Endodermal cell (in vitro differentiated cells): ENCODE measurements around the gene KIF26A. TPM values are rescaled to one million over a fixed set of nuclear protein-coding genes. Genes with fewer than 3 reads are reported as not detected.

ENCODE experiments used
- DNase-seq: peaks from one replicate; pipeline ENCODE4 v3.0.0-alpha.2; 2017
- H3K27ac ChIP-seq: 2 replicates; pipeline ENCODE4 v1.5.1; 2013; ENCODE audit warnings: mild to moderate bottlenecking, low read depth, low read length, moderate library complexity
- H3K27me3 ChIP-seq: 2 replicates; pipeline ENCODE4 v1.6.1; 2013; ENCODE audit warnings: mild to moderate bottlenecking, low read length, moderate library complexity; ENCODE audit not compliant: insufficient read depth, control insufficient read depth, poor library complexity, severe bottlenecking
- H3K36me3 ChIP-seq: 2 replicates; pipeline ENCODE4 v1.7.0; 2013; ENCODE audit warnings: mild to moderate bottlenecking, low read length, moderate library complexity; ENCODE audit not compliant: control insufficient read depth, insufficient read depth
- H3K4me1 ChIP-seq: one replicate; pipeline ENCODE4 v1.7.0; 2013; ENCODE audit warnings: low read length; ENCODE audit not compliant: control insufficient read depth, insufficient read depth
- H3K4me3 ChIP-seq: 2 replicates; pipeline ENCODE4 v1.5.1; 2013; ENCODE audit warnings: mild to moderate bottlenecking, low read length, moderate library complexity
- H3K9ac ChIP-seq: 2 replicates; pipeline ENCODE4 v1.6.1; 2013; ENCODE audit warnings: mild to moderate bottlenecking, low read length, moderate library complexity; ENCODE audit not compliant: poor library complexity, severe bottlenecking; ENCODE audit errors: extremely low read depth
- H3K9me3 ChIP-seq: 2 replicates; pipeline ENCODE4 v1.6.1; 2013; ENCODE audit warnings: mild to moderate bottlenecking, low read length, moderate library complexity; ENCODE audit not compliant: control insufficient read depth
- H3K27ac Mint-ChIP-seq: 2 replicates; pipeline ENCODE4 v1.8.0; 2020; ENCODE audit warnings: mixed read lengths
- H3K27me3 Mint-ChIP-seq: 2 replicates; pipeline ENCODE4 v1.8.0; 2021; ENCODE audit warnings: mild to moderate bottlenecking, mixed read lengths; ENCODE audit not compliant: insufficient read depth
- H3K36me3 Mint-ChIP-seq: 2 replicates; pipeline ENCODE4 v1.8.0; 2020; ENCODE audit warnings: low read depth, mixed read lengths
- H3K4me1 Mint-ChIP-seq: 2 replicates; pipeline ENCODE4 v1.8.0; 2020; ENCODE audit warnings: mixed read lengths
- H3K4me3 Mint-ChIP-seq: 2 replicates; pipeline ENCODE4 v1.8.0; 2020; ENCODE audit warnings: mild to moderate bottlenecking, moderate library complexity, mixed read lengths
- H3K9me3 Mint-ChIP-seq: 2 replicates; pipeline ENCODE4 v1.8.0; 2020; ENCODE audit warnings: mild to moderate bottlenecking, mixed read lengths
- CTCF ChIP-seq: fragments of 200-600 bp; sonication (generic); conservative IDR thresholded peaks from 2 replicates; pipeline ENCODE4 v1.5.0; 2021; ENCODE audit warnings: antibody characterized with exemption, mild to moderate bottlenecking
- WGBS, 2 experiments: methylation state at CpG; one replicate each; pipeline versions ENCODE4 v1.1.5 to v1.1.7; 2013; ENCODE audit warnings: missing lambda C conversion rate in 2 of 2, mixed read lengths in 1 of 2; ENCODE audit not compliant: insufficient coverage in 1 of 2, insufficient read length in 1 of 2; 5-methylcytosine and 5-hydroxymethylcytosine counted together
- total RNA-seq, 2 donors: library from RNA; stranded (reverse); fragmentation: NEBNext Ultra II Directional in 1 of 2; extraction: Animal tissue kit (Norgen Biotek cat#: 25700) in 1 of 2; gene quantifications; 2 replicates in 1 of 2; 3 replicates in 1 of 2; pipeline ENCODE4 v1.2.1, GENCODE V29; 2021

KIF26A gene
- total RNA-seq, 2 donors from 2014 or later: 36.7 to 54.8 TPM

- Mint-ChIP-seq H3K27me3 (no peaks in the 10 kb centered on the region), H3K36me3 (no peaks in the 10 kb centered on the region), H3K27ac (no peak overlapping the region), H3K4me3 (no peak overlapping the region), H3K9me3 (no peaks in the 10 kb centered on the region), H3K4me1 (peaks cover 15% of the 10 kb centered on the region)
- peaks cover 2% of the 10 kb centered on the region for H3K9me3 ChIP-seq
- no peaks in the 10 kb centered on the region for H3K36me3 ChIP-seq
- DNase-seq: no peak
- H3K27ac ChIP-seq: no peak overlapping the region
- WGBS, 2 experiments: 90 to 91% methylated on average over 5 to 11 of the region's 11 CpGs
- H3K9ac ChIP-seq: no peak overlapping the region
- peaks cover 7% of the 10 kb centered on the region for H3K4me1 ChIP-seq
- TF ChIP-seq CTCF: no peak
- H3K4me3 ChIP-seq: no peak overlapping the region
- H3K27me3 ChIP-seq: no peaks in the 10 kb centered on the region
Measured at GRCh38 chr14:104222396-104223036, 84.1 kb downstream of the KIF26A start.

GRCh38 chr14:104223101-104224041 lies 85.0 kb downstream of the KIF26A start:
- Histone ChIP-seq H3K27ac (no peak overlapping the region), H3K36me3 (no peaks in the 10 kb centered on the region), H3K27me3 (no peaks in the 10 kb centered on the region), H3K9me3 (peaks cover 4% of the 10 kb centered on the region), H3K4me1 (peaks cover 3% of the 10 kb centered on the region), H3K9ac (no peak overlapping the region), H3K4me3 (no peak overlapping the region)
- no peak for TF ChIP-seq CTCF
- Mint-ChIP-seq H3K27ac (no peak overlapping the region), H3K4me1 (peaks cover 9% of the 10 kb centered on the region), H3K4me3 (no peak overlapping the region), H3K9me3 (no peaks in the 10 kb centered on the region), H3K36me3 (no peaks in the 10 kb centered on the region), H3K27me3 (no peaks in the 10 kb centered on the region)
- WGBS, 2 experiments: 82 to 86% methylated on average over 21 to 39 of the region's 41 CpGs
- DNase-seq: no peak

GRCh38 chr14:104224131-104224505 lies 85.7 kb downstream of the KIF26A start:
- Histone ChIP-seq H3K9me3 (peaks cover 4% of the 10 kb centered on the region), H3K27me3 (no peaks in the 10 kb centered on the region), H3K9ac (no peak overlapping the region), H3K27ac (no peak overlapping the region), H3K36me3 (no peaks in the 10 kb centered on the region), H3K4me3 (no peak overlapping the region), H3K4me1 (no peaks in the 10 kb centered on the region)
- H3K27ac Mint-ChIP-seq: peak overlapping the region; percentile 58
- no peak overlapping the region for H3K4me3 Mint-ChIP-seq
- no peaks in the 10 kb centered on the region for H3K9me3 Mint-ChIP-seq
- peaks cover 9% of the 10 kb centered on the region for H3K4me1 Mint-ChIP-seq
- H3K36me3 Mint-ChIP-seq: no peaks in the 10 kb centered on the region
- no peaks in the 10 kb centered on the region for H3K27me3 Mint-ChIP-seq
- DNase-seq: no peak
- 90 to 95% methylated on average over 3 to 8 of the region's 8 CpGs for WGBS, 2 experiments
- TF ChIP-seq CTCF: no peak
